Measurements from ENCODE around the gene CDYL2.
"Not testable (repeated sequence)": the region's sequence is repeated elsewhere in the genome, so short reads cannot be mapped to it uniquely, and the experiment has no call there.

CDYL2 gene

DNA sequence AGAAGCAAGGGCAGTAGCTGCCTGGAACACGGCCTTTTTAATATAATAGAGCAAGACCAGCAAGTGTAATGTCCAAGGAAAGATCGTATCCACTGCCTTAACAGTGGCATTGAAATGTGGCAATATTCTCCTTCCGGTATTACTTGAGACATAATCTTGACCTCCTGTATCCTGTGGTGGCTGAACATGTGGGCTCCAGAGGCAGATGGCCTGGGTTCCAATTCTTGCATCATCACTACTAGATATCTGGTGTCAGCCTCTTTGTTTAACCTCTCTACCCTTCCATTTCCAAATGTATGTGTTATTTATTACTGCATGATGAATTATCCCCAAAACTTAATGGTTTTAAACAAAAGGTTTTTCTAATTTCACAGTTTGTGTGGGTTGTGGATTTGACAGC is 3.5 kb upstream of the CDYL2 start:
- DNase-seq (ENCODE audit: low spot score), result no peak

- DNase-seq (ENCODE audit: low spot score), result peak; percentile 67
Observed at GRCh38 chr16:80806927-80807340, 2.5 kb upstream of the CDYL2 start.

GRCh38 chr16:80806289-80806688 is 1.9 kb upstream of the CDYL2 start:
- DNase-seq (ENCODE audit: low spot score), result no peak

GRCh38 chr16:80804056-80804525 is 307 bp downstream of the CDYL2 start:
- DNase-seq (ENCODE audit: low spot score), result peak; percentile 52

GRCh38 chr16:80803339-80804055 is 901 bp downstream of the CDYL2 start:
- DNase-seq (ENCODE audit: low spot score), result peak; percentile 40

DNA sequence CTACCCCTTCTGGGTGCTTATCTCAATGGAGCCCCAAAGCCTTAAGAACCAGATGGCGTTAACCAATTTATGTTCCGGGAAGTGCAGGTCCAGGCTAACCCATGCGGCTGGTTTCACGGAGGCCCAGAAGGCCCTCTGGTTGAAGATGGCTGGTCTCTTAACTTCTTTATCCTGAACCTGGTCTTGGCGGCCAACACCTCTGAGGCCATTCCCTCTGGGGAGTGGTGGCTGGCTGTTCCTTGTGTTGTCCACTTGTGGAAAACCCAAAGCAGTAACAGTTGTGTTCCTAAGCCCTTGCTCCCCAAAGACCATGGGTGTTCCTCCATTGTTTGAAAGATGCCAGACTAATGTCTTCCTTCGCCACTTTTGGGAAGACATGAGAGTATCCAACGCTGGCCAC is 1.5 kb downstream of the CDYL2 start:
- DNase-seq (ENCODE audit: low spot score), result no peak

DNA sequence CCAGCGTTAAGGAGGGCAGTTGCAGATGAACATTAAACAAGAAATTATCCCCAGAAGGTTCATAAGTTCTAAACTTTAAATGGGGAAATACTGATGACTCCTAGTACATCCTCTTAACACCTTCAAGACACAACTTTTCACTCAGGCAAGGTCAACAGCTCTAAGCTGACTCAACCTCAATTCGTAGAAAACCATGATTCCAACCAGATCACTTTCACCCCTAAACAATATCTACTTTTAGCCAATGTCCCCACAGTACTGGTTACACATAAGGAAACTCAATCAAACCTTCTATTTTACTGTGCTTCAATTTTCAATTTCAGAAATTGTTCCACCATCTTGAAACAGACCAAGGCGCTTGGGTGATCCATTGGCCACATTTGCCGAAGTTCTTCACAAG is 2.3 kb downstream of the CDYL2 start:
- no peak for DNase-seq (ENCODE audit: low spot score)

DNA sequence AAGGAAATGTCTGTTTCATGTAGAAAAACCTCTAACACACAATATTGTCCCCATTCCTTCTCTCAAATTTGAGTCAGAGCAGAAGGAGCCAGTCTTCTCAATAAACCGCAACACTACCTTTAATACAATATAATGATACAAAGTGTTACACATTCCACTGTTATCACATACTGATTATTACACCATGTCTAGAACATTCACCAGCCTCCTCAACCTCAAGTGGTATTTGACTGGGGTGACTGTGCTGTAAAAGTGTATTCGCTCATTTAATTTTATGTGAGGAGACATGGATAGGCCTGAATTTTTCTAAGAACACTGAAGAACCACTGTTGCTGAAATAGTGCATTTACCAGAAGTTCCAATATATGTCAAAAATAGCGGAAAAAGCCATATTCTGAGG is 10.3 kb downstream of the CDYL2 start:
- no peak for DNase-seq (ENCODE audit: low spot score)

DNA sequence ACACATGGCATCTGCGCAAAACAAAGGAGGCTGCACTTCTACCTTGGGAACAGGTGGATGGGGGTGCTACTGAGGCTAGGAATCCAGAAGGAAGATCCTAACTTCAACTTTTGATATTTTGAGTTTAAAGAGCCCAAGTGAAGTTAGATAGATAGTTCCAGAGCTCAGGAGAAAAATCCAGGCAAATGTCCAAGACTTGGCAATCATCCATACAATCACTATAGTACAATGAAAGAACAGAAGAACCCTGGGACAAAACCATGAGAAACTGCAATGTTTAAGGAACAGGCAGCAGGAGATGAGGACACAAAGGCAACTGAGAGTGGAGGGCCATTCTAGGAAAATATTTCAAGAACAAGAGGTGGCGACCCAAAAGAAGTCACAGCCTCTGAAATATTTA is 12.4 kb downstream of the CDYL2 start:
- DNase-seq (ENCODE audit: low spot score), result no peak

DNA sequence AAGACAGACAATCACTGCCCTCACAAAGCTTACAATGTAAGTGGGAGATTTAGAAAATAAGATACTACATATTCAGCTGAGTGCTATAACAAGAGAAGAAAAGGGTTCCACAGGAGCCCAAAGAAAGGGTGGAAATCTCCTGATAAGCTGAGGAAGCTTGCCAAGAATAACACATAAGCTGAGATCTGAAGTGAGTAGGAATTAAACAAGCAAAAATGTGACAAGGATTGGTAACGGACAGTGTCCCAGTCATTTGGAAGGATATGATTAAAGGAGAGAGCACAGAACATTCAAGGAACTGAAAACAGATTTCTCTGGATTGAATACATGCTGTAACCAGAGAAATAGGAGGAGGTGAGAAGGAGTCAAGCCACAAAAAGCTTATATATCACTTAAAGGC is 13.0 kb downstream of the CDYL2 start:
- DNase-seq (ENCODE audit: low spot score), result no peak

DNA sequence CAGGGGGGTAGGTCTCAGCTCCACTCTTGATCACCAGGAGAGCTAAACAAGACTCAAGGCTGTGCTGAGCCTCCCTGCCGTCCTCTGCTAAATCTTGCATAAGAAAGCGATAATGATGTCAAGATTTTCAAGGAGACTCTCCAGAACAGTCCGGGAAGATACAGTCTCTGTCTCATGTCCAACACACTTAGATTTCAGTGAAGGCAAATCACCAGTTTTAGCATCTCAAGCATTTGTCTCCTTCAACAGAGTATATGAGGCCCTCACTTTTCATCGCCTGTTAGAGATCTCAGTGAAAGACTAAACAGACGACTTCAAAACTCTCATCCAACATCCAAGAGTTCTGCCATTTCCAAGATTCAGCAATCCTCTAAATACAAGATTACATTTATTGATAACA is 13.6 kb downstream of the CDYL2 start:
- no peak for DNase-seq (ENCODE audit: low spot score)

DNA sequence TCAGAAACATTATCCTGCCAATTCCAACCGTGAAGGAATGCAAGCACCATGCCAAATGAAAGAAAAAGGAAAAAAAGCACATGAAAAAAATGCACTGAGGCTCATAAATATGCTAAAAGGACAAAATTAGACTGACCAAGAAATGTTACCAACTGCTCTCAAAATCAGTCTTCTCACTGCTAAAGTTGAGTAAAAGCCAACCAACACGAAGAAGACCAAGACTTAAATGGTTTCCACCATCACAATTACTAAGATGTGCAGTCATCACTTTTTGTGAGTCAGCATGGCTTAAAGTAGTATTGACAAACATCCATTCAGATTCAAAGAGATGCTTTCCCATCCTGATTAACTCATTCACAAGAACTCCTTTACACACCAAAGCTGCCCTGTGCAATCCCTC is 16.4 kb downstream of the CDYL2 start:
- no peak for DNase-seq (ENCODE audit: low spot score)

GRCh38 chr16:80786561-80786960 is 17.8 kb downstream of the CDYL2 start:
- DNase-seq (ENCODE audit: low spot score), result not testable (repeated sequence)

GRCh38 chr16:80784951-80785350 is 19.4 kb downstream of the CDYL2 start:
- DNase-seq (ENCODE audit: low spot score), result no peak

GRCh38 chr16:80778703-80779102 is 25.7 kb downstream of the CDYL2 start:
- DNase-seq (ENCODE audit: low spot score), result no peak

DNA sequence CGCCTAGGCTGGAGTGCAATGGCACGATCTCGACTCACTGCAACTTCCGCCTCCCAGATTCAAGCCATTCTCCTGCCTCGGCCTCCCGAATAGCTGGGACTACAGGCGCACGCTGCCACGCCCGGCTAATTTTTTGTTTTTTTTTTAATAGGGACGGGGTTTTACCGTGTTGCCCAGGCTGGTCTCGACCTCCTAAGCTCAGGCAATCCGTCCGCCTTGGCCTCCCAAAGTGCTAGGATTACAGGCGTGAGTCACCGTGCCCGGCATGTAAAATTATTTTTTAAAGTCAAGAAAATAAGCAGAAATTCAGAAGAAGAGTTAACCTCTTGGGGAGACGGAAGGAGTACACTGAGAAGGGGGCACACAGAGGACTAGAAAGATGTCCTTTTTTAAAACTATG is 27.5 kb downstream of the CDYL2 start:
- no peak for DNase-seq (ENCODE audit: low spot score)

- DNase-seq (ENCODE audit: low spot score), result no peak
Observed at GRCh38 chr16:80775450-80775849, 28.9 kb downstream of the CDYL2 start.

- DNase-seq (ENCODE audit: low spot score), result no peak
Observed at GRCh38 chr16:80766798-80767197, 37.6 kb downstream of the CDYL2 start.

DNA sequence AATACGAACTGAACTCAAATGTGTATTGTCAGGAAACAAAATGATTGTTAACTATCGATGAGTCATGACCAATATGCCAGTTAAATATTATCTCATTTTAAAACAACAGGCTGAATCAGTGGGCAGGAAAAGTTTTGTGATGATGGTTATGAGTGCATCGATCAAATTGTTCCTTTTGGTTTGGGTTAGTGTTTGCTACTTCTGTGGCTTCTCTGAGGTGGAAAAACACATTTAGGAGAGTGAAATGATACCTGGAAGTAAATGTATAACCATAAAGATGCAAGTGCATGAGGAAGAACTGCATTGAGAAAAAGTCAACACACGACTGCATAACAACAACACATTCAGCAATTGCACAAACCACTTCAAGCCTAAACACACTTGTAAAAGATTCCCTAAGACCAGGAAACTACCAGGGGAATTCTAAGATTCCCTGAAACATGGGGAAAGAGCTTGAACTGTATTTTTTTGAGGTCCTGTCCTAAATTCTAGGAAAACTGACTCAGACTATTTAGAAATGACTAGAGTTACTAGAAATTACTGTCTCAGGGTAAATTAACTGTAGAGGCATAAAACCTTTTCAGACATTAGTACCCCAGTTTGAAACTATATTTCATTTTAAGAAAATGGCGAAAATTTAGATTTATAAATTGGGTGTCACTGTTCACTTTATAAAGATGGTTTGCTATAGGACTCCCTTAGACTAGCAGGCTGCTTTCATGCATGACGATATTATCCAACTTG is 44.8 kb downstream of the CDYL2 start:
- DNase-seq (ENCODE audit: low spot score), result no peak

DNA sequence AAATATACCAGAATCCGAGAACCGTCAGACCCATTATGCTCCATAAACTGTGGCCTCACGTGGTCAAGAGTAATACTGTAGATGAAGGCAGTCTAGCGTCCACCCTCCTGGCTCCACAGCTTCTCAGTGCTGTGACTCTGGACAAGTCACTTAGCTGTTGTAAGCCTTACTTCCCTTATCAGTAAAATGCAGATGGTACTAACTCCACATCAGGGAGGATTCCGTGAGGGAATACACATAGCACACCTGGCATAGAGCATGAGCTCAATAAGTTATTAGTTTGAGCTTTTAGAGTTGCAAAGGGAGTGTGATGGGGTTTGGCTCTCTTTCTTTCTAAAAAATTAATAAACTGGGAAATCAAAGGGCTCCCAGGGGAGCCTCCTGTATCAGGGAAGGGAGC is 49.9 kb downstream of the CDYL2 start:
- DNase-seq (ENCODE audit: low spot score), result no peak

- no peak for DNase-seq (ENCODE audit: low spot score)
Observed at GRCh38 chr16:80752541-80752940, 51.9 kb downstream of the CDYL2 start.

DNA sequence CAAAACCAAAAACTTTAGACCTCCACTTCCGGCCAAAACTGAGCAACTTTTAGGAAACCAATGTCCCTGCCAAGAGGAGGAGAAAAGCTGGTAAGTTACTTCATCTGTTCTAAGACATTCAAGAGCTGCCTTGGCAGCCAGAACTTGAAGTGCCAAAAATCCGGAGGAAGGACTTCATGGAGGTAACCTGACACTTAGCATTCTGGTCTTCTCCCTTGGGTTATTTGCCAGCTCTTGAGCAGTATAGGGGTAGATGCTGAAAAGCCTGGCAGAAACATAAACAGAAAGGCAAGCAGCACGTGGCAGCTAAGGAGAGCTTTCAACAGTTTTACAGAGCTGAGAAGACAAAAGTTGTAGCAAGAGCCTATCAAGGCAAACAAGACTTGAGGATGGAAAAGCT is 53.2 kb downstream of the CDYL2 start:
- no peak for DNase-seq (ENCODE audit: low spot score)

GRCh38 chr16:80746231-80746630 is 58.2 kb downstream of the CDYL2 start:
- no peak for DNase-seq (ENCODE audit: low spot score)

- no peak for DNase-seq (ENCODE audit: low spot score)
Observed at GRCh38 chr16:80744856-80745255, 59.5 kb downstream of the CDYL2 start.

Measured in SW480 (cell line).